SK-N-SH (cell line): ENCODE data around the gene IL17A. TPM values are rescaled to one million over a fixed set of nuclear protein-coding genes. Genes with fewer than 3 reads are reported as not detected.

Experiments
- CTCF ChIA-PET: fragments of 300-600, 350-600 bp; formaldehyde crosslinking; extraction: SDS; loops from one replicate; lab custom pipeline; 2021; lab: Yijun Ruan, JAX
- POLR2A ChIA-PET: fragments of 350-600 bp; sonication (Branson Sonifier 250); formaldehyde crosslinking; extraction: SDS; loops from one replicate; lab custom pipeline; 2020; ENCODE audit warnings: antibody characterized with exemption, inconsistent platforms; lab: Yijun Ruan, JAX
- DNase-seq: peaks from one replicate; pipeline ENCODE4 v3.0.0; 2012
- H2AFZ ChIP-seq: fragments of 200-600 bp; sonication (generic); 2 replicates; pipeline ENCODE4 v1.8.1; 2016; ENCODE audit warnings: antibody characterized with exemption, mild to moderate bottlenecking, low read depth
- H3F3A ChIP-seq: fragments of 200-600 bp; sonication (generic); replicated peaks from 2 replicates; pipeline ENCODE3; 2016; ENCODE audit warnings: antibody characterized with exemption, mild to moderate bottlenecking; ENCODE audit not compliant: insufficient read depth
- H3K27ac ChIP-seq, 2 experiments: fragments of 200-500 bp in 1 of 2; fragments of 200-600 bp in 1 of 2; sonication (Bioruptor generic) in 1 of 2; sonication (generic), shearing (Covaris generic) in 1 of 2; 2 replicates each; pipeline versions ENCODE4 v1.5.1 to v1.6.1; 2014 to 2016; ENCODE audit warnings: low read depth in 2 of 2, inconsistent platforms in 1 of 2, low read length in 1 of 2, mild to moderate bottlenecking in 1 of 2, mixed read lengths in 1 of 2
- H3K27me3 ChIP-seq: fragments of 200-600 bp; sonication (generic), shearing (Covaris generic); 2 replicates; pipeline ENCODE4 v1.6.1; 2016; ENCODE audit warnings: mixed run types; ENCODE audit not compliant: insufficient read depth
- H3K36me3 ChIP-seq, 2 experiments: fragments of 200-500 bp in 1 of 2; fragments of 200-600 bp in 1 of 2; sonication (Bioruptor generic) in 1 of 2; sonication (generic) in 1 of 2; replicated peaks in 1 of 2; 2 replicates each; pipeline versions ENCODE3 to v1.5.1; 2014 to 2016; ENCODE audit warnings: low read length in 1 of 2, mild to moderate bottlenecking in 1 of 2; ENCODE audit not compliant: insufficient read depth in 2 of 2, control insufficient read depth in 1 of 2
- H3K4me1 ChIP-seq, 2 experiments: fragments of 200-500 bp in 1 of 2; fragments of 200-600 bp in 1 of 2; sonication (Bioruptor generic) in 1 of 2; sonication (generic), shearing (Covaris generic) in 1 of 2; 2 replicates each; pipeline versions ENCODE4 v1.5.1 to v1.6.1; 2014 to 2016; ENCODE audit warnings: low read depth in 1 of 2, low read length in 1 of 2, mixed run types in 1 of 2; ENCODE audit not compliant: insufficient read depth in 2 of 2, control insufficient read depth in 1 of 2
- H3K4me2 ChIP-seq: fragments of 200-600 bp; sonication (generic), shearing (Covaris generic); 2 replicates; pipeline ENCODE4 v1.6.1; 2017; ENCODE audit warnings: mixed run types
- H3K4me3 ChIP-seq, 2 experiments: fragments of 200-500 bp in 1 of 2; fragments of 200-600 bp in 1 of 2; sonication (Bioruptor generic) in 1 of 2; sonication (generic), shearing (Covaris generic) in 1 of 2; 2 replicates each; pipeline versions ENCODE4 v1.5.1 to v1.8.1; 2014 to 2016; ENCODE audit warnings: low read depth in 2 of 2, inconsistent platforms in 1 of 2, low read length in 1 of 2, mild to moderate bottlenecking in 1 of 2, mixed read lengths in 1 of 2, moderate library complexity in 1 of 2
- H3K79me2 ChIP-seq: fragments of 200-600 bp; sonication (generic); 2 replicates; pipeline ENCODE4 v1.8.1; 2017; ENCODE audit warnings: mild to moderate bottlenecking; ENCODE audit not compliant: insufficient read depth
- H3K9ac ChIP-seq: fragments of 200-600 bp; sonication (generic); 2 replicates; pipeline ENCODE4 v1.6.1; 2017; ENCODE audit warnings: mixed run types
- H3K9me2 ChIP-seq: fragments of 200-600 bp; sonication (generic); 2 replicates; pipeline ENCODE4 v1.6.1; 2017; ENCODE audit warnings: mixed run types
- H3K9me3 ChIP-seq: fragments of 200-600 bp; sonication (generic); 2 replicates; pipeline ENCODE4 v1.6.1; 2017; ENCODE audit warnings: mixed run types, mild to moderate bottlenecking, moderate library complexity
- H4K20me1 ChIP-seq: fragments of 200-600 bp; sonication (generic); 2 replicates; pipeline ENCODE4 v1.6.1; 2017; ENCODE audit warnings: mild to moderate bottlenecking, mixed run types; ENCODE audit not compliant: insufficient read depth
- CHD2 ChIP-seq: fragments of 150-350 bp; IDR thresholded peaks from 2 replicates; pipeline ENCODE4 v1.6.1; 2018; ENCODE audit warnings: low read length; ENCODE audit not compliant: partially characterized antibody
- EZH2phosphoT487 ChIP-seq: fragments of 200-600 bp; sonication (generic); IDR thresholded peaks from 2 replicates; pipeline ENCODE4 v1.6.1; 2017; ENCODE audit warnings: low read depth, mixed run types, mild to moderate bottlenecking, antibody characterized with exemption, moderate library complexity, borderline replicate concordance
- FOXJ3 ChIP-seq: sonication (generic); formaldehyde crosslinking; IDR thresholded peaks from 2 replicates; pipeline ENCODE4 v1.5.1; 2020; ENCODE audit warnings: mild to moderate bottlenecking, missing genetic modification reagents
- FOXM1 ChIP-seq: IDR thresholded peaks from 2 replicates; pipeline ENCODE4 v1.4.0; 2012; ENCODE audit warnings: low read depth, mild to moderate bottlenecking
- GABPA ChIP-seq: IDR thresholded peaks from 2 replicates; pipeline ENCODE4 v1.4.0; 2012; ENCODE audit warnings: low read depth, mild to moderate bottlenecking
- GATA2 ChIP-seq: sonication (generic); formaldehyde crosslinking; IDR thresholded peaks from 2 replicates; pipeline ENCODE4 v1.5.0; 2020; ENCODE audit warnings: mild to moderate bottlenecking, missing genetic modification reagents
- IRF3 ChIP-seq: fragments of 150-350 bp; IDR thresholded peaks from 2 replicates; pipeline ENCODE4 v1.6.1; 2016; ENCODE audit warnings: mild to moderate bottlenecking, low read depth, low read length
- MEF2A ChIP-seq: IDR thresholded peaks from 2 replicates; pipeline ENCODE4 v1.4.0; 2012; ENCODE audit warnings: low read depth, borderline replicate concordance
- MXI1 ChIP-seq: IDR thresholded peaks from 2 replicates; pipeline ENCODE4 v1.6.1; 2012; ENCODE audit warnings: mild to moderate bottlenecking, low read depth, low read length, improper control_type of control experiment
- NFIC ChIP-seq: IDR thresholded peaks from 2 replicates; pipeline ENCODE4 v1.4.0; 2012; ENCODE audit warnings: borderline replicate concordance
- POLR2AphosphoS5 ChIP-seq: IDR thresholded peaks from 2 replicates; pipeline ENCODE4 v1.6.1; 2012; ENCODE audit warnings: low read depth, low read length
- RAD21 ChIP-seq: IDR thresholded peaks from 2 replicates; pipeline ENCODE4 v1.6.1; 2012; ENCODE audit warnings: mild to moderate bottlenecking, low read length
- RFX5 ChIP-seq: IDR thresholded peaks from 2 replicates; pipeline ENCODE4 v1.6.1; 2012; ENCODE audit warnings: mild to moderate bottlenecking, improper control_type of control experiment, low read length
- SMC3 ChIP-seq: IDR thresholded peaks from 2 replicates; pipeline ENCODE4 v1.6.1; 2012; ENCODE audit warnings: low read depth, low read length, improper control_type of control experiment
- TAF1 ChIP-seq: IDR thresholded peaks from 2 replicates; pipeline ENCODE4 v1.6.1; 2012; ENCODE audit warnings: low read depth, mild to moderate bottlenecking, low read length, moderate library complexity, borderline replicate concordance
- USF1 ChIP-seq: IDR thresholded peaks from 2 replicates; pipeline ENCODE4 v1.4.0; 2012; ENCODE audit warnings: low read depth, borderline replicate concordance
- YY1 ChIP-seq: IDR thresholded peaks from 2 replicates; pipeline ENCODE4 v1.4.0; 2012; ENCODE audit warnings: low read depth, mild to moderate bottlenecking
- WGBS: methylation state at CpG from one replicate; pipeline ENCODE4 v1.1.6; 2017; ENCODE audit warnings: low lambda C conversion rate; 5-methylcytosine and 5-hydroxymethylcytosine counted together
- polyA plus RNA-seq, 3 experiments: library from polyadenylated mRNA; depleted of rRNA; stranded (reverse); fragments of >200 nt; gene quantifications; 2 replicates each; pipeline ENCODE4 v1.2.3, GENCODE V29; 2012
- TF ChIP-seq, protein P1 (sequence below): IDR thresholded peaks from 2 replicates; pipeline ENCODE4 v1.4.0; 2012; ENCODE audit warnings: low read depth
- TF ChIP-seq, protein P2 (sequence below): fragments of 200-600 bp; sonication (generic); IDR thresholded peaks from 2 replicates; pipeline ENCODE4 v1.6.1; 2017; ENCODE audit warnings: antibody characterized with exemption, mild to moderate bottlenecking, moderate library complexity
- TF ChIP-seq, protein P3 (sequence below): IDR thresholded peaks from 2 replicates; pipeline ENCODE4; 2012

The IL17A gene
- polyA plus RNA-seq, 1 of the 3 experiments (the other 2 are of a cell fraction) = not detected

GRCh38 chr6:52136934-52137467 is 49.2 kb upstream of the IL17A start:
- no peak overlapping the region for H3K9ac ChIP-seq
- no peaks in the 10 kb centered on the region for H3K79me2 ChIP-seq
- POLR2A ChIA-PET = no interaction called here

DNA sequence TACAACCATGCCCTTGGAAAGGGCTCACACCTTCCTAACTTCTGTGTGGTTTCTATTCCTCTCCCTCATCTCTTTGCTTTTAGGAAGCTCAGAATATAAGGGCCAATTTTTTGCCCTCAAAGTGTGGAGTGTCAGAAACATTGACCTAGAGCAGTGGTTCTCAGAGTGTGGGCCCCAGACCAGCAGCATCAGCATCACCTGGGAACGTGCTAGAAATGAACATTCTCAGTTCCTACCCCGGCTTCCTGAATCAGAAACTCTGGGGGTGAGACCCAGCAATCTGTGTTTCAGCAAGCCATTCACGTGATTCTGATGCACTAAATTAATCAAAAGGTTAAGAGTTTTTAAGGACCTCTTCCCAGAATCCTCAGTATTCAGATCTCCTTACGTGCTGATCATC is 47.9 kb upstream of the IL17A start:
- H3F3A ChIP-seq = no peaks in the 10 kb centered on the region
- no peak overlapping the region for H3K4me2 ChIP-seq
- H3K9me2 ChIP-seq = no peaks in the 10 kb centered on the region
- no peaks in the 10 kb centered on the region for H3K79me2 ChIP-seq
- TF ChIP-seq MEF2A (no peak), FOXM1 (no peak), EZH2phosphoT487 (no peak), GATA2 (CRISPR knock-in tag) (no peak), GABPA (no peak), FOXJ3 (no peak), CHD2 (no peak), TAF1 (no peak), RFX5 (no peak), YY1 (no peak), SMC3 (no peak), RAD21 (no peak), MXI1 (no peak), IRF3 (no peak), USF1 (no peak), POLR2AphosphoS5 (no peak), NFIC (no peak)
- TF ChIP-seq, protein P1, sequence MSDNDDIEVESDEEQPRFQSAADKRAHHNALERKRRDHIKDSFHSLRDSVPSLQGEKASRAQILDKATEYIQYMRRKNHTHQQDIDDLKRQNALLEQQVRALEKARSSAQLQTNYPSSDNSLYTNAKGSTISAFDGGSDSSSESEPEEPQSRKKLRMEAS = no peak
- TF ChIP-seq, protein P2, sequence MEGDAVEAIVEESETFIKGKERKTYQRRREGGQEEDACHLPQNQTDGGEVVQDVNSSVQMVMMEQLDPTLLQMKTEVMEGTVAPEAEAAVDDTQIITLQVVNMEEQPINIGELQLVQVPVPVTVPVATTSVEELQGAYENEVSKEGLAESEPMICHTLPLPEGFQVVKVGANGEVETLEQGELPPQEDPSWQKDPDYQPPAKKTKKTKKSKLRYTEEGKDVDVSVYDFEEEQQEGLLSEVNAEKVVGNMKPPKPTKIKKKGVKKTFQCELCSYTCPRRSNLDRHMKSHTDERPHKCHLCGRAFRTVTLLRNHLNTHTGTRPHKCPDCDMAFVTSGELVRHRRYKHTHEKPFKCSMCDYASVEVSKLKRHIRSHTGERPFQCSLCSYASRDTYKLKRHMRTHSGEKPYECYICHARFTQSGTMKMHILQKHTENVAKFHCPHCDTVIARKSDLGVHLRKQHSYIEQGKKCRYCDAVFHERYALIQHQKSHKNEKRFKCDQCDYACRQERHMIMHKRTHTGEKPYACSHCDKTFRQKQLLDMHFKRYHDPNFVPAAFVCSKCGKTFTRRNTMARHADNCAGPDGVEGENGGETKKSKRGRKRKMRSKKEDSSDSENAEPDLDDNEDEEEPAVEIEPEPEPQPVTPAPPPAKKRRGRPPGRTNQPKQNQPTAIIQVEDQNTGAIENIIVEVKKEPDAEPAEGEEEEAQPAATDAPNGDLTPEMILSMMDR = no peak
- TF ChIP-seq, protein P3, sequence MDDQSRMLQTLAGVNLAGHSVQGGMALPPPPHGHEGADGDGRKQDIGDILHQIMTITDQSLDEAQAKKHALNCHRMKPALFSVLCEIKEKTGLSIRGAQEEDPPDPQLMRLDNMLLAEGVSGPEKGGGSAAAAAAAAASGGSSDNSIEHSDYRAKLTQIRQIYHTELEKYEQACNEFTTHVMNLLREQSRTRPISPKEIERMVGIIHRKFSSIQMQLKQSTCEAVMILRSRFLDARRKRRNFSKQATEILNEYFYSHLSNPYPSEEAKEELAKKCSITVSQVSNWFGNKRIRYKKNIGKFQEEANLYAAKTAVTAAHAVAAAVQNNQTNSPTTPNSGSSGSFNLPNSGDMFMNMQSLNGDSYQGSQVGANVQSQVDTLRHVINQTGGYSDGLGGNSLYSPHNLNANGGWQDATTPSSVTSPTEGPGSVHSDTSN = no peak
- H3K4me1 ChIP-seq = no peaks in the 10 kb centered on the region
- WGBS = 25% methylated on average over 4 of the region's 4 CpGs
- no peaks in the 10 kb centered on the region for H3K36me3 ChIP-seq
- DNase-seq = no peak
- ChIA-PET CTCF (no interaction called here), POLR2A (no interaction called here)
- no peak overlapping the region for H3K27ac ChIP-seq
- no peaks in the 10 kb centered on the region for H4K20me1 ChIP-seq
- H3K27me3 ChIP-seq = peaks cover 13% of the 10 kb centered on the region; the same call in 1 of the 2 replicates
- H3K9me3 ChIP-seq = no peaks in the 10 kb centered on the region
- H2AFZ ChIP-seq = no peak overlapping the region
- no peak overlapping the region for H3K9ac ChIP-seq
- H3K4me3 ChIP-seq = no peak overlapping the region

More at GRCh38 chr6:52136934-52137467, 49.2 kb upstream of the IL17A start:
- 36% methylated on average over 12 of the region's 12 CpGs for WGBS
- no peak overlapping the region for H2AFZ ChIP-seq
- TF ChIP-seq EZH2phosphoT487 (no peak), RFX5 (no peak)
- TF ChIP-seq, all 33 proteins: peak for 0
- no peaks in the 10 kb centered on the region for H3K36me3 ChIP-seq
- no peaks in the 10 kb centered on the region for H3F3A ChIP-seq
- no peaks in the 10 kb centered on the region for H4K20me1 ChIP-seq
- H3K9me2 ChIP-seq = no peaks in the 10 kb centered on the region
- no peak for DNase-seq
- no peak overlapping the region for H3K4me3 ChIP-seq
- H3K27me3 ChIP-seq = peaks cover 13% of the 10 kb centered on the region; the same call in 1 of the 2 replicates
- H3K9me3 ChIP-seq = no peaks in the 10 kb centered on the region
- no peak overlapping the region for H3K4me2 ChIP-seq
- no peak overlapping the region for H3K27ac ChIP-seq
- CTCF ChIA-PET = interaction anchor here (0.6 to 1.8 kb wide), 2 partner anchors 98 to 126 kb away, joined by 3 to 5 read pairs; no protein-coding TSS in a partner anchor
- no peaks in the 10 kb centered on the region for H3K4me1 ChIP-seq
